HG03432 (cell line): ENCODE results near the gene WNK2.

Source experiments
- ATAC-seq: cut with Tn5 transposase; IDR thresholded peaks from one replicate; pipeline ENCODE4 v1.9.1; 2021; ENCODE audit warnings: mild to moderate bottlenecking, moderate library complexity; ENCODE audit not compliant: unreplicated experiment

The WNK2 gene

GRCh38 chr9:93263334-93264229 is 79.6 kb downstream of the WNK2 start:
- no peak for ATAC-seq

DNA sequence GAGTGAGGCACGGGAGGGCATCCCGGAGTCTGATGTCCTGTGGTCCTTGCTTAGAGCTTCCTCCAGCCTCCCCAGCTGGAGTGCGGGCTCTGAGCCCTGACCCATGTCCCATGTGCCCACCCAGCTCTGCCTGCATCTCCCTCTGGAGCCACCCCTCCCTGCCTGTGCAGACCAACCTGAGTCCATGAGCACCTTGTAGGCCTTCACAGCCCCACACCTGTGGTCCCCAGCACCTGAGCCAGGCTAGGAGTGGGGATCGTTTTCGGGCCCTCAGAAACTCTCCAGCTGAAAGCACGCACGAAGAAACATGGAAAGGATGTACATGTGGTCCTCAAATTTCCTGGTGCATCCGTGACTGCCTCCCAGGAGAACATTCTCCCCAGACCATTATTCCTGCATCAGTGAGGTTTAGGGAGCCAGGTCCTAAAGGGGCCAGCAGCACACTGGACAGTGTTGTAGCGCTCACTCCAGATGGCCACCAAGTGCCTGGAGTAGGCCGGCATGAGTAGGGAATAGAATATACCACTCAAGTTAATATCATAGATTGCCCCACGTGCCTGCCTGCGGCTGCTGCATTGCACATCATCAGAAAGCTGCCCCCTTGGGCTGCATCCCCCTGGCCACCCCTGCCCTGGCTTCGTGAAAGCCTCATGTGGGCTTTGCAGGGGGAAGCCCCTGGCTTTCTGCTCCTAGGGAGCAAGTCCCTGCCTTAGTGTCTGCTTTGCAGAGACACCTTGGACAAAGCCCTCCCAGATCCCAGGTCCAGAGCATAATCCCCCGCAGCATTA is 80.6 kb downstream of the WNK2 start:
- ATAC-seq = no peak

GRCh38 chr9:93265301-93265971 is 81.5 kb downstream of the WNK2 start:
- no peak for ATAC-seq

DNA sequence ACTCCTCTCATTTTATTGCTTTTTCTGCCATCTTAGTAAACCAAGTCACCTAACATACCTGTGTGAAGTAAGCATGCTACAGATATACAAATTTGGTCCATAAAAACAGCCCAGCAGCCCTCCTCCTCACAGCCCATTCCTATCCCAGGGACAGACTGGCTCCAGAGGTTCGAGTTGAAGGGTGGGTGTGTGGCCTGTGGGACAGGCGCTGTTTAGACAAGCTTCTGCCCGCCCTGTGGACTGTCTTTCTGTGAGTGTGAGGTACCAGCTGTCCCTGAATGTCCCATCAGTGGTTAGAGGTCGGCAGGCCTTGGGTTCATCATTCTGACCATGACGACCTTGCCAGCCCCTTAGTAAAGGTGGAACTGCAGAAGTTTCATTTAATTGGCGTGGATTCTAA is 82.0 kb downstream of the WNK2 start:
- no peak for ATAC-seq

DNA sequence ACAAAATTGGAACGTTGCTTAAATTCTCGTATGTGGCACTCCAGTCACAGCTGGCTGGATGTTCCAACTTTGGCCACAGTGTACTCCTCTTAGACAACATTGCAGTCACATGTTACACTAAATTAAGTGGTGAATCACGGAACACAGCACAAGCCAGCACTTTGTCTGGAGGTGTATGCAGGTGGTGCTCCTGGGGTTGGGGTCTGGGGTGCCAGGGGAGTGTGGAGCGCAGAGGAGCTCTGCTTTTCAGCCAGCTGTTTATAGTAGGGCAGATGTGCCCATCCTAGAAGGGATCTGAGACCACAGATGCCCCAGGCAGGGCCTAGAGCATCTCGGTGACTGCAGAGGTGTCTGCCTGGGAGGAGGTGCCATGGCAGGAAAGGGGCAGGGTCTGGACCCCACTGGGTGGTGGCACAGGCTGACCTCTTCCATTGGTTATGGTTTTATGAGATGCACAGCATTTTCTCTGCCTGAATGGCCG is 82.6 kb downstream of the WNK2 start:
- ATAC-seq = no peak

- no peak for ATAC-seq
Observed at GRCh38 chr9:93267091-93267541, 83.2 kb downstream of the WNK2 start.

DNA sequence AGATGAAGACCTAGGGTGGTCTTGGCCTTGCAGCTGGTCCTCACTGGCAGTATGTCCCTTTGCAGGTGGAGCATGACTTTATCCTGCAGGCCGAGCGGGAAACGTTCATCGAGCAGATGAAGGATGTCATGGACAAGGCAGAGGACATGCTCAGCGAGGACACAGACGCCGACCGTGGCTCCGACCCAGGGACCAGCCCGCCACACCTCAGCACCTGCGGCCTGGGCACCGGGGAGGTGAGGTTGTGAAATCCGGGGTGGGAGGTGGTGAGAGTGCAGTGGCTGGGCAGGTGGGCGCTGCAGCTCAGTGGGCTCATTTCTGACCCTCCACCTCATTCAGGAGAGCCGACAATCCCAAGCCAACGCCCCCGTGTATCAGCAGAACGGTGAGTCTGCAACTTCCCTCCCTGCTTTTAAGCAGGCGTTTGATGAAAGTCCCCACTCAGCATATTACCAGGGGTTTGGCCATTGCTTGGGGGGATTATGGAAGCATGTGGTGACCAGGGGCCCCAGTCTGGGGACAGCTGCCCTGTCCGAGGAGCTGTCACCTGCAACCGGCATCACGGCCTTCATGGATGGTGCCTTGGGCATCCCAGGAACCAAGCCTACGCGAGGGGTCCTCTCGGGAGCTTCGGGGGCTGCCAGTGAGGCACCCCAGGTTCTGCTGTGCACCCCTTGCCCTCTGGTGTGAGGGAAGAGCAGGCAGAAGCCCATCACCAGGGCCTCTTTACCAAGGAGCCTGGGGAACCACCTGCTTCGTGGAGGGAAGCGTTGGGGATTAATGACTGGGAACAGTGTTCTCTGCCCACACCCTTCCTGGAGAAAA is 84.0 kb downstream of the WNK2 start:
- ATAC-seq = no peak

GRCh38 chr9:93268551-93269314 is 84.8 kb downstream of the WNK2 start:
- no peak for ATAC-seq

DNA sequence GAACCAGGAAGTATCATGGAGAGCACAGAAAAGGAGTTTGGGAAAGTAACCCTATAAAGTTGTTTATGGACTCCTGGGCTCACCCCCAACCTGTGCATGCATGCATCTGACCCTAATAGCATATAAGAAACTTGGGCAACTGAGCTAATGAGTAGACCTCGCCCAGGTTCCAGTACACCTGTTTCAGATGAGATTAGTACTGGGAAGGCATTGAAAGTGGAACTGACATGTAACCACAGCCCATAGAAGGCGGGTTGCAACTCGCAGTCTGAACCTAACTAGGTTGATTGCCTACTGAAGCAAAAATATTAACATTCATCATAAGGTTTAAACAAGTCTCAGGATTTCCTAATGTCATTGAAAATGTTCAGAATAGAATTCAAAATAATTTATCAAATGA is 87.0 kb downstream of the WNK2 start:
- no peak for ATAC-seq

GRCh38 chr9:93276973-93277372 is 93.0 kb downstream of the WNK2 start:
- ATAC-seq = no peak

DNA sequence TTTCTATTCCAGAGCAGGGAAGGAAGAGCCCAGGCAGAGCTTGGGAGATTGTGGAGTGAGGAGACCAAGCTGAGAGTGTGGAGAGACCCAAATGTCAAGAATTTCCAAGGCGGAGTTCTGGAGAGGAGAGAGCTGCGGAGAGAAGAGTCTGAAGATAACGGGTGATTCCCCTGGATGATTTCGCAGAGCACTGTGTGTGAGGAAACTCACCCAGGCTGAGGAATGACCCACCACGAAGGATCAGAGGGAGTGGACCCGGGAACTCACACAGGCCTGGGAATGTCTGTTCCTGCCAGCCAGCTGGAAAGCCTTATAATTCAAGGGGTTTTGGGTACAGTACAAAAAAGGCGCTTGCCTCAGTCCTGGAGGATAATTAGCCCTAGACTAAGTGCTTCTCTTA is 94.2 kb downstream of the WNK2 start:
- no peak for ATAC-seq

GRCh38 chr9:93280661-93281259 is 96.8 kb downstream of the WNK2 start:
- ATAC-seq = no peak

- no peak for ATAC-seq
Observed at GRCh38 chr9:93286252-93287188, 102.6 kb downstream of the WNK2 start.

- ATAC-seq = no peak
Observed at GRCh38 chr9:93287189-93287552, 103.2 kb downstream of the WNK2 start.

DNA sequence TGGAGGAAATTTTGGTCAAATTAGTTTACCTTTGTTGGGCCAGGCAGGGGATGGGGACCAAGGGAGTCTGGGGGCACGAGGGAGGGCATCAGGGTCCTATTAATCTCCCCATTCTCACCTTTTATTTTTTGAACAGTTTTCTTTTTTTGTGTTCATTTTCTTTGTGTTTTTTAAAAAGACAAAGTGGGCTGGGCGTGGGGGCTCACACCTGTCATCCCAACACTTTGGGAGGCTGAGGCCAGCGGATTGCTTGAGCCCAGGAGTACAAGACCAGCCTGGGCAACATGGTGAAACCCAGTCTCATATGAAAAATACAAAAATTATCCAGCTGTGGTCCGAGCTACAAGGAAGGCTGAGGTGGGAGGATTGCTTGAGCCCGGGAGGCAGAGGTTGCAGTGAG is 103.7 kb downstream of the WNK2 start:
- ATAC-seq = no peak

DNA sequence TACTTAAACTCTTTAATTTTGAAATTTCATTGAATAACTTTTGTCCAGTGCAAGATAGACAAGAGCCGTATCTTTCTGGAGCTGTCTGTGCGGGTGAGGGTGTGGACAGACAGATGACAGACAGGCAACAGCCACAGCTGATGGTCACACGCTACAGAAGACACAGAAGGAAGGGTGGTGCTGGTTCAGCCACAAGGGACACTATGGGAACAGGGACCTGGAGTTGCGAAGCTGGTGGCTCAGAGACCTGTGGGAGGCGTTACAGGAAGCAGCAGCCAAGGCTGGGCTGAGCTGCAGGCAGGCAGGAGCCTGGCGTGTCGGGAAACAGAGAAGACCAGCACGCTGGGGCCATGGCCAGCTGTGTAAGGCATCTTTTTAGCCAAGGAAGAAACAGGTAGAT is 104.4 kb downstream of the WNK2 start:
- ATAC-seq = no peak

DNA sequence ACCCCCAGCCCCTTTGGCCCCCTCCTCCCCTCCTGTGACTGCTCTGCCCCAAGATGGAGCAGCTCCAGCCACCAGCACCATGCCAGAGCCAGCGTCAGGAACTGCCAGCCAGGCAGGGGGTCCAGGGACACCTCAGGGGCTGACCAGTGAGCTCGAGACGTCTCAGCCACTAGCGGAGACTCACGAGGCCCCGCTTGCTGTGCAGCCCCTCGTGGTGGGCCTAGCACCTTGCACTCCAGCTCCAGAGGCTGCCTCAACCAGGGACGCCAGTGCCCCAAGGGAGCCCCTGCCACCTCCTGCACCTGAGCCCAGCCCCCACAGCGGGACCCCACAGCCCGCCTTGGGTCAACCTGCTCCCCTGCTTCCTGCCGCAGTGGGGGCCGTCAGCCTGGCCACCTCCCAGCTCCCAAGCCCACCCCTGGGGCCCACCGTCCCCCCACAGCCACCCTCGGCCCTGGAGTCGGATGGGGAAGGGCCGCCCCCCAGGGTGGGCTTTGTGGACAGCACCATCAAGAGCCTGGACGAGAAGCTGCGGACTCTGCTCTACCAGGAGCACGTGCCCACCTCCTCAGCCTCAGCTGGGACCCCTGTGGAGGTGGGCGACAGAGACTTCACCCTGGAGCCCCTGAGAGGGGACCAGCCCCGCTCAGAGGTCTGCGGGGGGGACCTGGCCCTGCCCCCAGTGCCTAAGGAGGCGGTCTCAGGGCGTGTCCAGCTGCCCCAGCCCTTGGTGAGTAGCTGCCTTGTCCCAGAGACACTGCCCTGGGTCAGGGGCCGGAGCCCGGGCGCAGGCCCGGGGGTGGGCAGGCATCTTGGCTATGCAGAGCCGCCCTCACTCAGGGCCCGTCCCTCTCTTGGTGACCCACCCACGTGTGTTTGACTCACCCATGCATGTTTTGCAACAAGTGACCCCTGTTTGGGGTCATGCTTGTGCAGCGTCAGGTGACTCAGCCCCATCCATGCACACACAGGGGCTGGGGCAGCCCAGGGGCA is 105.2 kb downstream of the WNK2 start:
- no peak for ATAC-seq
